HepG2 (cell line): ENCODE results near the gene MEX3A. TPM values are rescaled to one million over a fixed set of nuclear protein-coding genes. Genes with fewer than 3 reads are reported as not detected.

Experiments used
- CBX5 ChIP-seq: sonication (generic); formaldehyde crosslinking; IDR thresholded peaks from 2 replicates; pipeline ENCODE4 v1.4.0; 2020; ENCODE audit warnings: missing genetic modification reagents, borderline replicate concordance
- CEBPB ChIP-seq: IDR thresholded peaks from 2 replicates; pipeline ENCODE4 v1.6.1; 2011; ENCODE audit warnings: low read depth, low read length, improper control_type of control experiment, borderline replicate concordance
- EP300 ChIP-seq, 3 experiments: sonication (generic) in 1 of 3; formaldehyde crosslinking in 1 of 3; IDR thresholded peaks; 2 replicates each; pipeline versions ENCODE4 v1.5.1 to v1.6.1; 2011 to 2020; ENCODE audit warnings: low read depth in 2 of 3, low read length in 2 of 3, borderline replicate concordance in 1 of 3, improper control_type of control experiment in 1 of 3, mild to moderate bottlenecking in 1 of 3, missing genetic modification reagents in 1 of 3, moderate library complexity in 1 of 3
- ETV5 ChIP-seq: IDR thresholded peaks from 2 replicates; pipeline ENCODE4 v1.6.1; 2018; ENCODE audit warnings: missing biosample characterization, missing genetic modification reagents, inconsistent platforms, borderline replicate concordance
- FOXJ3 ChIP-seq: sonication (generic); formaldehyde crosslinking; IDR thresholded peaks from 2 replicates; pipeline ENCODE4 v1.4.0; 2020; ENCODE audit warnings: missing genetic modification reagents, mild to moderate bottlenecking, borderline replicate concordance
- HMG20B ChIP-seq: conservative IDR thresholded peaks from 2 replicates; pipeline ENCODE4 v1.6.1; 2016; ENCODE audit warnings: missing genetic modification reagents, missing compliant biosample characterization
- HNRNPUL1 ChIP-seq: fragments of 200-400 bp; formaldehyde crosslinking; IDR thresholded peaks from 2 replicates; pipeline ENCODE4 v1.6.1; 2017; ENCODE audit warnings: low read depth, mild to moderate bottlenecking, low read length, moderate library complexity
- LCORL ChIP-seq, 2 experiments: fragments of 450-650 bp in 1 of 2; sonication (generic) in 1 of 2; formaldehyde crosslinking in 1 of 2; IDR thresholded peaks; 2 replicates each; pipeline versions ENCODE4 v1.5.0 to v1.6.1; 2017 to 2020; ENCODE audit warnings: antibody characterized with exemption in 1 of 2, missing genetic modification reagents in 1 of 2
- MAFK ChIP-seq, 2 experiments: IDR thresholded peaks in 1 of 2; conservative IDR thresholded peaks in 1 of 2; 2 replicates each; pipeline ENCODE4 v1.6.1; 2011; ENCODE audit warnings: improper control_type of control experiment in 2 of 2, low read length in 2 of 2
- MXI1 ChIP-seq: IDR thresholded peaks from 3 replicates; pipeline ENCODE4 v1.6.1; 2012; ENCODE audit warnings: low read depth, low read length, inconsistent platforms, borderline replicate concordance
- TAF15 ChIP-seq: fragments of 200-400 bp; formaldehyde crosslinking; IDR thresholded peaks from one replicate; pipeline ENCODE4 v1.6.1; 2018; ENCODE audit warnings: mild to moderate bottlenecking, low read depth, low read length; ENCODE audit not compliant: poor library complexity, severe bottlenecking
- ZBTB38 ChIP-seq: sonication (generic); formaldehyde crosslinking; IDR thresholded peaks from 2 replicates; pipeline ENCODE4 v1.5.1; 2020; ENCODE audit warnings: mild to moderate bottlenecking, missing genetic modification reagents
- ZMYM4 ChIP-seq: sonication (generic); formaldehyde crosslinking; IDR thresholded peaks from 2 replicates; pipeline ENCODE4 v1.8.1; 2023; ENCODE audit warnings: mild to moderate bottlenecking, missing genetic modification reagents
- ZNF572 ChIP-seq: sonication (generic); formaldehyde crosslinking; IDR thresholded peaks from 2 replicates; pipeline ENCODE4 v1.5.1; 2020; ENCODE audit warnings: mild to moderate bottlenecking, missing genetic modification reagents
- ZNF607 ChIP-seq: sonication (generic); formaldehyde crosslinking; IDR thresholded peaks from 2 replicates; pipeline ENCODE4 v1.5.1; 2020; ENCODE audit warnings: missing genetic modification reagents, mild to moderate bottlenecking, borderline replicate concordance
- polyA plus RNA-seq, 8 experiments: library from polyadenylated mRNA; depleted of rRNA in 3 of 8; stranded (reverse) in 7 of 8; unstranded in 1 of 8; fragments of >200 nt; fragmentation: Illumina TruSeq in 4 of 8; extraction: Trizol in 4 of 8; gene quantifications; 2 replicates each; pipeline versions ENCODE4 v1.2.1 to v1.2.3, GENCODE V29; 2011 to 2016; ENCODE audit warnings: low read depth in 4 of 8, missing spikeins in 1 of 8, mixed read lengths in 1 of 8; ENCODE audit not compliant: insufficient read depth in 1 of 8
- total RNA-seq, 5 experiments: library from RNA; depleted of rRNA; stranded (reverse); fragments of >200 nt; fragmentation: Illumina TruSeq; extraction: Trizol; gene quantifications; 2 replicates each; pipeline ENCODE4 v1.2.3, GENCODE V29; 2016; ENCODE audit warnings: low read depth in 1 of 5
- TF ChIP-seq, protein P1 (sequence below): sonication (generic); formaldehyde crosslinking; IDR thresholded peaks from 2 replicates; pipeline ENCODE4 v1.4.0; 2020; ENCODE audit warnings: missing genetic modification reagents
- TF ChIP-seq, protein P2 (sequence below): sonication (generic); formaldehyde crosslinking; conservative IDR thresholded peaks from 2 replicates; pipeline ENCODE4 v1.8.1; 2023; ENCODE audit warnings: missing genetic modification reagents
- TF ChIP-seq, protein P3 (sequence below): sonication (generic); formaldehyde crosslinking; IDR thresholded peaks from 2 replicates; pipeline ENCODE4 v1.8.0; 2022; ENCODE audit warnings: missing genetic modification reagents, mild to moderate bottlenecking, borderline replicate concordance
- TF ChIP-seq, protein P4 (sequence below): sonication (generic); formaldehyde crosslinking; IDR thresholded peaks from 2 replicates; pipeline ENCODE4 v1.4.0; 2020; ENCODE audit warnings: mild to moderate bottlenecking, missing genetic modification reagents

The MEX3A gene
- total and polyA plus RNA-seq, 2 of the 13 experiments (the other 11 are each of a cell fraction or from before 2014, with no cell fraction given) = 7.6 to 9.1 TPM

DNA sequence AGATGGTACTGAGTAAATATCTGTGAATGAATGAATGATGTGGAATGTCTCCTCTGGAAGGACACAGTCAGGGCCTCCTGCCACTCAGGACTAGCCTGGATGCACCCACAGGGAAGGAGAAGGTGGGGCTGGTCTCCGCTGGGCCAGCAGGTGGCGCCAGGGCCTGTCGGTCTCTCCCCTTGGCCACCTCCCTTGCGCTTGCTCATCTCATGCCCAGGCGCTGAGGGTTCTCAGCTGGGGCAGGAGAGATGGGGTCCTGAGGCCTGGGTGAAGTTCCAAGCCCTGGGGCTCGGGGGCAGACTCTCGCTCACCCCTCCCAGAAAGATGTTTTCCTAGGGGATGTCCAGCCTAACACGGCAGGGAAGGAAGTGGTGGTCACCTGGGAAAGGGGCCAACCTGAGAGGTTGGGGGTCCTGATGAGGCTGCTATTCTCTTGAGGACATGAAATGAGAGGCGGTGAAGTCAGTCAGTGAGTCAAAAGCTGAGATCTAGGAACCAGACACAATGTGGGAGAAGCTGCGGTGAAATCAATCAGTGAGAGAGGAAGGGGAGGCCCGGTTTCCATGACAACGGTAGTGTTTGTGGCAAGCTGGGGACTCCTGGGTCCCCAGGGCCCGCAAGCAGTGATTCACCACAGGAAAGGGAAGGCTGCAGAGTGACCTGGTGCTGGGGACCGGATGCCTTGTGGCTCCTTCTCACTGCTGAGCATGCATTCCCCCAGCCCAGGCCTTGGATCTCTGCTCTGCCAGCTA lies 14.6 kb upstream of the MEX3A start (continued):
- TF ChIP-seq, protein P1, sequence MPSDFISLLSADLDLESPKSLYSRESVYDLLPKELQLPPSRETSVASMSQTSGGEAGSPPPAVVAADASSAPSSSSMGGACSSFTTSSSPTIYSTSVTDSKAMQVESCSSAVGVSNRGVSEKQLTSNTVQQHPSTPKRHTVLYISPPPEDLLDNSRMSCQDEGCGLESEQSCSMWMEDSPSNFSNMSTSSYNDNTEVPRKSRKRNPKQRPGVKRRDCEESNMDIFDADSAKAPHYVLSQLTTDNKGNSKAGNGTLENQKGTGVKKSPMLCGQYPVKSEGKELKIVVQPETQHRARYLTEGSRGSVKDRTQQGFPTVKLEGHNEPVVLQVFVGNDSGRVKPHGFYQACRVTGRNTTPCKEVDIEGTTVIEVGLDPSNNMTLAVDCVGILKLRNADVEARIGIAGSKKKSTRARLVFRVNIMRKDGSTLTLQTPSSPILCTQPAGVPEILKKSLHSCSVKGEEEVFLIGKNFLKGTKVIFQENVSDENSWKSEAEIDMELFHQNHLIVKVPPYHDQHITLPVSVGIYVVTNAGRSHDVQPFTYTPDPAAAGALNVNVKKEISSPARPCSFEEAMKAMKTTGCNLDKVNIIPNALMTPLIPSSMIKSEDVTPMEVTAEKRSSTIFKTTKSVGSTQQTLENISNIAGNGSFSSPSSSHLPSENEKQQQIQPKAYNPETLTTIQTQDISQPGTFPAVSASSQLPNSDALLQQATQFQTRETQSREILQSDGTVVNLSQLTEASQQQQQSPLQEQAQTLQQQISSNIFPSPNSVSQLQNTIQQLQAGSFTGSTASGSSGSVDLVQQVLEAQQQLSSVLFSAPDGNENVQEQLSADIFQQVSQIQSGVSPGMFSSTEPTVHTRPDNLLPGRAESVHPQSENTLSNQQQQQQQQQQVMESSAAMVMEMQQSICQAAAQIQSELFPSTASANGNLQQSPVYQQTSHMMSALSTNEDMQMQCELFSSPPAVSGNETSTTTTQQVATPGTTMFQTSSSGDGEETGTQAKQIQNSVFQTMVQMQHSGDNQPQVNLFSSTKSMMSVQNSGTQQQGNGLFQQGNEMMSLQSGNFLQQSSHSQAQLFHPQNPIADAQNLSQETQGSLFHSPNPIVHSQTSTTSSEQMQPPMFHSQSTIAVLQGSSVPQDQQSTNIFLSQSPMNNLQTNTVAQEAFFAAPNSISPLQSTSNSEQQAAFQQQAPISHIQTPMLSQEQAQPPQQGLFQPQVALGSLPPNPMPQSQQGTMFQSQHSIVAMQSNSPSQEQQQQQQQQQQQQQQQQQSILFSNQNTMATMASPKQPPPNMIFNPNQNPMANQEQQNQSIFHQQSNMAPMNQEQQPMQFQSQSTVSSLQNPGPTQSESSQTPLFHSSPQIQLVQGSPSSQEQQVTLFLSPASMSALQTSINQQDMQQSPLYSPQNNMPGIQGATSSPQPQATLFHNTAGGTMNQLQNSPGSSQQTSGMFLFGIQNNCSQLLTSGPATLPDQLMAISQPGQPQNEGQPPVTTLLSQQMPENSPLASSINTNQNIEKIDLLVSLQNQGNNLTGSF (CRISPR knock-in tag) = no peak
- no peak for TF ChIP-seq ZNF572 (CRISPR knock-in tag)
- TF ChIP-seq LCORL (IDR thresholded peaks at IDR 0.05) = no peak
- TF ChIP-seq LCORL (CRISPR knock-in tag; IDR thresholded peaks at IDR 0.05) = no peak
- TF ChIP-seq HMG20B (CRISPR knock-in tag) = no peak
- no peak for TF ChIP-seq CEBPB
- no peak for TF ChIP-seq ZMYM4 (CRISPR knock-in tag)
- TF ChIP-seq MXI1 = 0 out of 3 replicates have a peak, but pooled peaks have one; percentile 26
- no peak for TF ChIP-seq FOXJ3 (CRISPR knock-in tag)
- TF ChIP-seq MAFK (conservative IDR thresholded peaks at IDR 0.05 in 1 of 2, IDR thresholded peaks at IDR 0.05 in 1 of 2; ENCODE audit: low read length in 2 of 2) = no peak
- TF ChIP-seq, protein P2, sequence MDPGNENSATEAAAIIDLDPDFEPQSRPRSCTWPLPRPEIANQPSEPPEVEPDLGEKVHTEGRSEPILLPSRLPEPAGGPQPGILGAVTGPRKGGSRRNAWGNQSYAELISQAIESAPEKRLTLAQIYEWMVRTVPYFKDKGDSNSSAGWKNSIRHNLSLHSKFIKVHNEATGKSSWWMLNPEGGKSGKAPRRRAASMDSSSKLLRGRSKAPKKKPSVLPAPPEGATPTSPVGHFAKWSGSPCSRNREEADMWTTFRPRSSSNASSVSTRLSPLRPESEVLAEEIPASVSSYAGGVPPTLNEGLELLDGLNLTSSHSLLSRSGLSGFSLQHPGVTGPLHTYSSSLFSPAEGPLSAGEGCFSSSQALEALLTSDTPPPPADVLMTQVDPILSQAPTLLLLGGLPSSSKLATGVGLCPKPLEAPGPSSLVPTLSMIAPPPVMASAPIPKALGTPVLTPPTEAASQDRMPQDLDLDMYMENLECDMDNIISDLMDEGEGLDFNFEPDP = no peak
- TF ChIP-seq TAF15 = no peak
- TF ChIP-seq, protein P3, sequence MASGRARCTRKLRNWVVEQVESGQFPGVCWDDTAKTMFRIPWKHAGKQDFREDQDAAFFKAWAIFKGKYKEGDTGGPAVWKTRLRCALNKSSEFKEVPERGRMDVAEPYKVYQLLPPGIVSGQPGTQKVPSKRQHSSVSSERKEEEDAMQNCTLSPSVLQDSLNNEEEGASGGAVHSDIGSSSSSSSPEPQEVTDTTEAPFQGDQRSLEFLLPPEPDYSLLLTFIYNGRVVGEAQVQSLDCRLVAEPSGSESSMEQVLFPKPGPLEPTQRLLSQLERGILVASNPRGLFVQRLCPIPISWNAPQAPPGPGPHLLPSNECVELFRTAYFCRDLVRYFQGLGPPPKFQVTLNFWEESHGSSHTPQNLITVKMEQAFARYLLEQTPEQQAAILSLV (CRISPR knock-in tag) = no peak
- TF ChIP-seq CBX5 (CRISPR knock-in tag) = peak; percentile 51; the same call in 1 of the 2 replicates
- no peak for TF ChIP-seq ZNF607 (CRISPR knock-in tag)
- no peak for TF ChIP-seq ETV5
- TF ChIP-seq, protein P4, sequence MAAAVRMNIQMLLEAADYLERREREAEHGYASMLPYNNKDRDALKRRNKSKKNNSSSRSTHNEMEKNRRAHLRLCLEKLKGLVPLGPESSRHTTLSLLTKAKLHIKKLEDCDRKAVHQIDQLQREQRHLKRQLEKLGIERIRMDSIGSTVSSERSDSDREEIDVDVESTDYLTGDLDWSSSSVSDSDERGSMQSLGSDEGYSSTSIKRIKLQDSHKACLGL (CRISPR knock-in tag) = no peak
- no peak for TF ChIP-seq HNRNPUL1
- no peak; the same call in 1 of the 2 replicates for TF ChIP-seq ZBTB38 (CRISPR knock-in tag)
- TF ChIP-seq EP300 (IDR thresholded peaks at IDR 0.05; ENCODE audit: low read depth in 2 of 2, low read length in 2 of 2) = 0 out of 4 replicates have a peak, but pooled peaks of 1 of the 2 experiments have one; percentile 44
- no peak for TF ChIP-seq EP300 (CRISPR knock-in tag; IDR thresholded peaks at IDR 0.05; ENCODE audit: borderline replicate concordance)
